ENCODE results near the gene BRD7.

DNA sequence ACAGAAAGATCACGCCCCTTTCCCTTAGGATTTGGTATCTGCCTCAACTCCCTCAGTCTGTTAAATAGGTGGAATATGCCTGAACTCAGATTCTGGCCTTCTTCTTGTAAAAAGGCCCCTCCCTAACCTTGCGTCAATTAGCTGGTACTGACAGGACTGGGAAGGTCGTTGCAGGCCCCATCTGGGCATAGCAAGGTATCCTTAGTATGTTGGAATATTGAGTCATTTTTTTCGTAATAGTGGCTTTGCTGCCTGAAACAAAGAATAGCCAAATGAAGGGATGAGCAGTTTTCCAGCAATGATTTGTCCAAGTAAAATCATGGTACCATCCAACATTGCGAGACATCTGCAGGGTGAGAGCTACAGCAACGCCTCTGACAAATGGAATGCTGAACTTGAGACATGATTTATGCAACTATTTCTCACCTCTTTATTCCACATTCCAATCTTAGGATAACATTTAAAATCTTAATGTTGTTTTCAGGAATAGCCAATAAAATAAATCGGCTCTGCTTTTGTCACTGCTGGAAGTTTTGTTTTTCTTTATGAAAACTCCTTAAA is 39.3 kb upstream of the BRD7 start:
- TF ChIP-seq, protein P1, sequence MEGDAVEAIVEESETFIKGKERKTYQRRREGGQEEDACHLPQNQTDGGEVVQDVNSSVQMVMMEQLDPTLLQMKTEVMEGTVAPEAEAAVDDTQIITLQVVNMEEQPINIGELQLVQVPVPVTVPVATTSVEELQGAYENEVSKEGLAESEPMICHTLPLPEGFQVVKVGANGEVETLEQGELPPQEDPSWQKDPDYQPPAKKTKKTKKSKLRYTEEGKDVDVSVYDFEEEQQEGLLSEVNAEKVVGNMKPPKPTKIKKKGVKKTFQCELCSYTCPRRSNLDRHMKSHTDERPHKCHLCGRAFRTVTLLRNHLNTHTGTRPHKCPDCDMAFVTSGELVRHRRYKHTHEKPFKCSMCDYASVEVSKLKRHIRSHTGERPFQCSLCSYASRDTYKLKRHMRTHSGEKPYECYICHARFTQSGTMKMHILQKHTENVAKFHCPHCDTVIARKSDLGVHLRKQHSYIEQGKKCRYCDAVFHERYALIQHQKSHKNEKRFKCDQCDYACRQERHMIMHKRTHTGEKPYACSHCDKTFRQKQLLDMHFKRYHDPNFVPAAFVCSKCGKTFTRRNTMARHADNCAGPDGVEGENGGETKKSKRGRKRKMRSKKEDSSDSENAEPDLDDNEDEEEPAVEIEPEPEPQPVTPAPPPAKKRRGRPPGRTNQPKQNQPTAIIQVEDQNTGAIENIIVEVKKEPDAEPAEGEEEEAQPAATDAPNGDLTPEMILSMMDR (IDR thresholded peaks at IDR 0.05): no peak
- no peak for TF ChIP-seq POLR2A (IDR thresholded peaks at IDR 0.05)

Data from right lobe of liver (tissue), 4 donors.